ENCODE measurements around the gene CDH13.

- no peak for TF ChIP-seq TAF1 (IDR thresholded peaks at IDR 0.05; ENCODE audit: low read depth, low read length)
- TF ChIP-seq CTCF (IDR thresholded peaks at IDR 0.05; ENCODE audit: control extremely low read depth in 1 of 3, insufficient read depth in 1 of 3, low read depth in 1 of 3, low read length in 3 of 3), result no peak
- TF ChIP-seq CBX8 (IDR thresholded peaks at IDR 0.05; ENCODE audit: borderline replicate concordance, low read depth, low read length), result no peak
- TF ChIP-seq RAD21 (IDR thresholded peaks at IDR 0.05 in 1 of 2, conservative IDR thresholded peaks at IDR 0.05 in 1 of 2; ENCODE audit: low read depth in 2 of 2, low read length in 2 of 2), result no peak
These were observed 118.2 kb downstream of the CDH13 start for GRCh38 chr16:82744958-82745357.
